H9 (cell line): Measurements from ENCODE around the gene TP73. TPM values are rescaled to one million over a fixed set of nuclear protein-coding genes. Genes with fewer than 3 reads are reported as not detected.

Experiments
- DNase-seq: peaks from one replicate; pipeline ENCODE4 v3.0.0-alpha.2; 2017
- H2AFZ ChIP-seq: one replicate; pipeline ENCODE4 v1.6.1; 2013; ENCODE audit warnings: mild to moderate bottlenecking, low read length, control low read depth, moderate library complexity
- H2AK5ac ChIP-seq: 2 replicates; pipeline ENCODE4 v1.6.1; 2013; ENCODE audit warnings: low read length, control low read depth, mixed read lengths; ENCODE audit not compliant: insufficient read length
- H2BK120ac ChIP-seq: one replicate; pipeline ENCODE4 v1.6.1; 2013; ENCODE audit warnings: low read depth, mild to moderate bottlenecking, low read length, control low read depth, inconsistent platforms; ENCODE audit not compliant: poor library complexity, severe bottlenecking
- H2BK12ac ChIP-seq: 2 replicates; pipeline ENCODE4 v1.6.1; 2013; ENCODE audit warnings: low read length, control low read depth, mixed read lengths, low read depth; ENCODE audit not compliant: insufficient read length
- H2BK15ac ChIP-seq: 2 replicates; pipeline ENCODE4 v1.6.1; 2013; ENCODE audit warnings: low read depth, low read length, control low read depth
- H2BK20ac ChIP-seq: one replicate; pipeline ENCODE4 v1.6.1; 2013; ENCODE audit warnings: low read depth, mild to moderate bottlenecking, low read length, control low read depth, inconsistent platforms; ENCODE audit not compliant: poor library complexity, severe bottlenecking
- H2BK5ac ChIP-seq: 2 replicates; pipeline ENCODE4 v1.6.1; 2013; ENCODE audit warnings: low read length, control low read depth, mixed read lengths; ENCODE audit not compliant: insufficient read length
- H3K14ac ChIP-seq: 2 replicates; pipeline ENCODE4 v1.6.1; 2013; ENCODE audit warnings: low read length, control low read depth; ENCODE audit not compliant: insufficient read depth
- H3K18ac ChIP-seq: 2 replicates; pipeline ENCODE4 v1.6.1; 2013; ENCODE audit warnings: low read depth, mild to moderate bottlenecking, mixed read lengths, low read length, control low read depth; ENCODE audit not compliant: insufficient read length
- H3K23ac ChIP-seq: 2 replicates; pipeline ENCODE4 v1.6.1; 2013; ENCODE audit warnings: low read length, control low read depth, mixed read lengths, low read depth; ENCODE audit not compliant: insufficient read length
- H3K23me2 ChIP-seq: 2 replicates; pipeline ENCODE4 v1.6.1; 2013; ENCODE audit warnings: low read depth, mild to moderate bottlenecking, mixed read lengths, low read length, control low read depth; ENCODE audit not compliant: insufficient read length, poor library complexity, severe bottlenecking
- H3K27ac ChIP-seq: 2 replicates; pipeline ENCODE4 v1.5.1; 2013; ENCODE audit warnings: low read length, control low read depth, mixed read lengths, low read depth; ENCODE audit not compliant: insufficient read length
- H3K27me3 ChIP-seq: 2 replicates; pipeline ENCODE4 v1.6.1; 2013; ENCODE audit warnings: low read length, control low read depth, inconsistent platforms; ENCODE audit not compliant: insufficient read depth
- H3K4ac ChIP-seq: 2 replicates; pipeline ENCODE4 v1.6.1; 2013; ENCODE audit warnings: low read depth, mild to moderate bottlenecking, control low read depth, inconsistent platforms, low read length, moderate library complexity
- H3K4me1 ChIP-seq: 2 replicates; pipeline ENCODE4 v1.6.1; 2013; ENCODE audit warnings: low read length, control low read depth, inconsistent platforms; ENCODE audit not compliant: insufficient read depth
- H3K4me2 ChIP-seq: 2 replicates; pipeline ENCODE4 v1.6.1; 2013; ENCODE audit warnings: low read length, control low read depth, mixed read lengths; ENCODE audit not compliant: insufficient read length, insufficient read depth
- H3K56ac ChIP-seq: 2 replicates; pipeline ENCODE4 v1.6.1; 2013; ENCODE audit warnings: low read depth, mild to moderate bottlenecking, mixed read lengths, low read length, control low read depth; ENCODE audit not compliant: insufficient read length
- H3K79me1 ChIP-seq: 2 replicates; pipeline ENCODE4 v1.6.1; 2013; ENCODE audit warnings: low read depth, mild to moderate bottlenecking, moderate library complexity, low read length, control low read depth, inconsistent platforms; ENCODE audit not compliant: insufficient read depth, poor library complexity, severe bottlenecking
- H3K79me2 ChIP-seq: 2 replicates; pipeline ENCODE4 v1.6.1; 2013; ENCODE audit warnings: low read length, control low read depth, inconsistent platforms; ENCODE audit not compliant: insufficient read depth
- H3K9ac ChIP-seq: 2 replicates; pipeline ENCODE4 v1.6.1; 2013; ENCODE audit warnings: low read length, control low read depth, mixed read lengths; ENCODE audit not compliant: insufficient read length; ENCODE audit errors: extremely low read depth
- H3K9me3 ChIP-seq: one replicate; pipeline ENCODE4 v1.6.1; 2013; ENCODE audit warnings: low read depth, low read length, inconsistent platforms; ENCODE audit not compliant: control insufficient read depth
- H3T11ph ChIP-seq: one replicate; pipeline ENCODE4 v1.6.1; 2013; ENCODE audit warnings: mild to moderate bottlenecking, low read length, control low read depth, inconsistent platforms
- H4K20me1 ChIP-seq: one replicate; pipeline ENCODE4 v1.6.1; 2013; ENCODE audit not compliant: control insufficient read depth, insufficient read length, insufficient read depth
- H4K5ac ChIP-seq: 2 replicates; pipeline ENCODE4 v1.6.1; 2013; ENCODE audit warnings: low read depth, mild to moderate bottlenecking, mixed read lengths, low read length, control low read depth; ENCODE audit not compliant: insufficient read length
- H4K8ac ChIP-seq: replicated peaks from 2 replicates; pipeline ENCODE4 v1.6.1; 2013; ENCODE audit warnings: low read length, control low read depth, mixed read lengths, low read depth; ENCODE audit not compliant: insufficient read length
- H4K91ac ChIP-seq: 2 replicates; pipeline ENCODE4 v1.6.1; 2013; ENCODE audit warnings: low read depth, mild to moderate bottlenecking, moderate library complexity, mixed read lengths, low read length, control low read depth; ENCODE audit not compliant: insufficient read length
- H3K27ac Mint-ChIP-seq, 3 experiments: 2 replicates in 2 of 3; 3 replicates in 1 of 3; pipeline ENCODE4 v1.8.0; 2020 to 2021; ENCODE audit warnings: mixed read lengths in 3 of 3, mild to moderate bottlenecking in 1 of 3, moderate library complexity in 1 of 3
- H3K27me3 Mint-ChIP-seq: 2 replicates; pipeline ENCODE4 v1.8.0; 2021; ENCODE audit warnings: low read depth, mild to moderate bottlenecking, moderate library complexity, mixed read lengths
- H3K36me3 Mint-ChIP-seq, 3 experiments: 2 replicates in 2 of 3; 3 replicates in 1 of 3; pipeline ENCODE4 v1.8.0; 2020 to 2021; ENCODE audit warnings: low read depth in 3 of 3, mixed read lengths in 3 of 3; ENCODE audit not compliant: insufficient read depth in 1 of 3
- H3K4me1 Mint-ChIP-seq, 2 experiments: 2 replicates each; pipeline ENCODE4 v1.8.0; 2020; ENCODE audit warnings: mixed read lengths in 2 of 2
- H3K4me3 Mint-ChIP-seq, 2 experiments: 2 replicates in 1 of 2; 3 replicates in 1 of 2; pipeline ENCODE4 v1.8.0; 2020 to 2021; ENCODE audit warnings: mild to moderate bottlenecking in 2 of 2, mixed read lengths in 2 of 2, moderate library complexity in 1 of 2
- H3K9me3 Mint-ChIP-seq, 2 experiments: 2 replicates in 1 of 2; 3 replicates in 1 of 2; pipeline ENCODE4 v1.8.0; 2020; ENCODE audit warnings: mild to moderate bottlenecking in 2 of 2, mixed read lengths in 2 of 2, moderate library complexity in 1 of 2
- WGBS: extraction: QIAGEN DNeasy Blood & Tissue Kit; methylation state at CpG from one replicate; pipeline ENCODE4 v1.1.7; 2013; ENCODE audit warnings: missing lambda C conversion rate, low lambda C conversion rate, mixed read lengths; ENCODE audit not compliant: insufficient read length; ENCODE audit errors: extremely low coverage; 5-methylcytosine and 5-hydroxymethylcytosine counted together
- total RNA-seq: library from RNA; stranded (reverse); gene quantifications from 2 replicates; pipeline ENCODE4 v1.2.1, GENCODE V29; 2021
- TF ChIP-seq, protein P1 (sequence below): fragments of 200-600 bp; sonication (generic); conservative IDR thresholded peaks from 3 replicates; pipeline ENCODE4 v1.8.0; 2021; ENCODE audit warnings: antibody characterized with exemption, mild to moderate bottlenecking

TP73 gene
- total RNA-seq, 1 experiment from 2014 or later = 4.7 TPM

DNA sequence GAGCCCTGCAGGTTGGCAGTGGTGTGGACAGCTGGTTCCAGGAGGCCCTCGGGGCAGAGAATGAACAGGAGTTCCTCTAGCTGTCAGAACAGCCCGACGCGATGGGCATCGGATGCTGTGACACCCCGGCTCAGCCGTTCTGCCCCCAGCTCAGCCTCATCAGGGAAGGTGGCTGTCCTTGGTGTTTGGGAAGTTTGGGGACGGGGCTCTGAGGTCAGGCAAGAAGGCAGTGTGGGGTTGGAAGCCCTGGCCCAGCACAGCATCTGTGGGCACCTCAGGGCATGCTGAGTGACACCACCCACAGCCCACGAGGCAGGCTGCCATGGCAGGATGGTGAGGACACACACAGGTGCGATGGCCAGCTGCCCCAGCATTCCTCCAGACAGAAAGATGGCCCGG lies 59.1 kb downstream of the TP73 start:
- no peak overlapping the region for H2BK5ac ChIP-seq
- H2AFZ ChIP-seq = no peak overlapping the region
- no peak overlapping the region for H3T11ph ChIP-seq
- H3K14ac ChIP-seq = no peak overlapping the region
- H3K9me3 ChIP-seq = no peaks in the 10 kb centered on the region
- H3K9me3 Mint-ChIP-seq = no peaks in the 10 kb centered on the region
- peaks cover 19% of the 10 kb centered on the region for H3K27me3 Mint-ChIP-seq
- WGBS = no CpG with 5 or more reads among the region's 11 CpGs
- no peak overlapping the region for H2BK20ac ChIP-seq
- H3K56ac ChIP-seq = no peak overlapping the region
- no peak overlapping the region for H3K4me2 ChIP-seq
- H3K79me1 ChIP-seq = no peaks in the 10 kb centered on the region
- no peaks in the 10 kb centered on the region for H3K36me3 Mint-ChIP-seq
- H3K18ac ChIP-seq = no peak overlapping the region
- H3K23me2 ChIP-seq = no peaks in the 10 kb centered on the region
- no peak overlapping the region for H3K23ac ChIP-seq
- TF ChIP-seq, protein P1, sequence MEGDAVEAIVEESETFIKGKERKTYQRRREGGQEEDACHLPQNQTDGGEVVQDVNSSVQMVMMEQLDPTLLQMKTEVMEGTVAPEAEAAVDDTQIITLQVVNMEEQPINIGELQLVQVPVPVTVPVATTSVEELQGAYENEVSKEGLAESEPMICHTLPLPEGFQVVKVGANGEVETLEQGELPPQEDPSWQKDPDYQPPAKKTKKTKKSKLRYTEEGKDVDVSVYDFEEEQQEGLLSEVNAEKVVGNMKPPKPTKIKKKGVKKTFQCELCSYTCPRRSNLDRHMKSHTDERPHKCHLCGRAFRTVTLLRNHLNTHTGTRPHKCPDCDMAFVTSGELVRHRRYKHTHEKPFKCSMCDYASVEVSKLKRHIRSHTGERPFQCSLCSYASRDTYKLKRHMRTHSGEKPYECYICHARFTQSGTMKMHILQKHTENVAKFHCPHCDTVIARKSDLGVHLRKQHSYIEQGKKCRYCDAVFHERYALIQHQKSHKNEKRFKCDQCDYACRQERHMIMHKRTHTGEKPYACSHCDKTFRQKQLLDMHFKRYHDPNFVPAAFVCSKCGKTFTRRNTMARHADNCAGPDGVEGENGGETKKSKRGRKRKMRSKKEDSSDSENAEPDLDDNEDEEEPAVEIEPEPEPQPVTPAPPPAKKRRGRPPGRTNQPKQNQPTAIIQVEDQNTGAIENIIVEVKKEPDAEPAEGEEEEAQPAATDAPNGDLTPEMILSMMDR = no peak
- H3K27me3 ChIP-seq = no peaks in the 10 kb centered on the region
- no peak overlapping the region for H2BK15ac ChIP-seq
- no peak for DNase-seq
- peaks cover 16 to 26% of the 10 kb centered on the region in 2 experiments for H3K4me1 Mint-ChIP-seq
- H4K20me1 ChIP-seq = no peaks in the 10 kb centered on the region
- H3K4ac ChIP-seq = no peak overlapping the region
- no peak overlapping the region for H3K4me3 Mint-ChIP-seq
- no peak overlapping the region for H3K27ac Mint-ChIP-seq
- H2BK120ac ChIP-seq = no peak overlapping the region
- no peak overlapping the region for H4K91ac ChIP-seq
- H4K8ac ChIP-seq = no peak overlapping the region
- no peak overlapping the region for H4K5ac ChIP-seq
- no peak overlapping the region for H2AK5ac ChIP-seq
- no peak overlapping the region for H3K9ac ChIP-seq
- no peak overlapping the region for H2BK12ac ChIP-seq
- H3K27ac ChIP-seq = no peak overlapping the region
- H3K79me2 ChIP-seq = no peaks in the 10 kb centered on the region
- no peaks in the 10 kb centered on the region for H3K4me1 ChIP-seq
